Measurements from ENCODE around the gene SLC35C1. TPM values are rescaled to one million over a fixed set of nuclear protein-coding genes. Genes with fewer than 3 reads are reported as not detected.

Gene SLC35C1
- total and polyA plus RNA-seq, 2 of the 8 experiments (the other 6 are each of a cell fraction or from before 2014, with no cell fraction given), result 4.6 to 10.6 TPM

DNA sequence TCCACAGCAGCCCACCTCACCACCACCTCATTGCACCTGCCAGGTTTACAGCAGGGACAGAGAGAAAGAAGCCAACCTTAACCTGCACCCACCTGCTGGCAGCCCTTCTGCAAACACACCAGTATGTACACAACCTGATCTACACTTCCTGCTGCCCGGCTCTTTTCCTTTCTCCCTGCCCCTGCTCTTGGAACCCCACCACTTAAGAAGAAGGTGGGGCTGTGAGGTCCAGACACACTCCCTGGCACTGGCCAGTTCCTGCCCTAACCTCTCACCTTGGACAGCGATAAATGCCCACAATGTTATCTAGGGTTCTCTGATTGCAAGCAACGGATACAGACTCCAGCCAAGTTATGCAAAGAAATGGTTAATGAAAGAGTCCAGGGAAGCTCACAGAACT is 10.8 kb upstream of the SLC35C1 start:
- Histone ChIP-seq H3K18ac (ENCODE audit: extremely low read depth, low read length) (no peak overlapping the region), H3K27ac (ENCODE audit: low read depth, low read length) (no peak overlapping the region), H3K56ac (replicated peaks; ENCODE audit: insufficient read length, low read depth, low read length) (no peak overlapping the region), H2AFZ (ENCODE audit: low read length) (no peak overlapping the region), H3K14ac (ENCODE audit: insufficient read length) (no peak overlapping the region), H4K5ac (ENCODE audit: insufficient read length, low read depth, low read length) (no peak overlapping the region), H3K23me2 (ENCODE audit: low read depth, low read length) (no peaks in the 10 kb centered on the region), H3K79me1 (ENCODE audit: low read depth, low read length) (no peaks in the 10 kb centered on the region), H2BK12ac (ENCODE audit: low read depth, low read length) (no peak overlapping the region), H3K79me2 (ENCODE audit: control insufficient read depth in 1 of 2, insufficient read depth in 2 of 2, low read length in 2 of 2) (no peaks in the 10 kb centered on the region), H3K9me3 (ENCODE audit: insufficient read depth in 2 of 2, low read depth in 1 of 2, low read length in 1 of 2) (no peaks in the 10 kb centered on the region), H2AK5ac (ENCODE audit: low read depth, low read length) (no peak overlapping the region), H3K4ac (replicated peaks; ENCODE audit: insufficient read length, low read depth, low read length) (no peak overlapping the region), H2BK20ac (ENCODE audit: low read length) (no peak overlapping the region), H3K4me2 (ENCODE audit: insufficient read depth in 1 of 2, low read depth in 2 of 2, low read length in 2 of 2) (no peak overlapping the region), H2BK120ac (replicated peaks; ENCODE audit: low read depth, low read length) (no peak overlapping the region), H3K36me3 (ENCODE audit: control insufficient read depth in 2 of 4, insufficient read depth in 4 of 4, low read length in 3 of 4) (no peaks in the 10 kb centered on the region), H2BK15ac (ENCODE audit: low read length) (no peak overlapping the region), H4K91ac (replicated peaks; ENCODE audit: insufficient read length, low read length) (no peak overlapping the region), H3K23ac (ENCODE audit: insufficient read length) (no peak overlapping the region), H4K8ac (ENCODE audit: extremely low read depth, insufficient read depth, low read length) (no peak overlapping the region), H3K9ac (replicated peaks in 1 of 4; ENCODE audit: extremely low read depth in 1 of 4, low read depth in 3 of 4, low read length in 3 of 4) (no peak overlapping the region), H3K4me3 (ENCODE audit: extremely low read depth in 1 of 4, insufficient read depth in 2 of 4, low read depth in 3 of 4, low read length in 4 of 4) (no peak overlapping the region), H4K20me1 (replicated peaks in 1 of 2; ENCODE audit: control insufficient read depth in 1 of 2, insufficient read depth in 2 of 2, low read length in 2 of 2) (no peaks in the 10 kb centered on the region), H3K27me3 (replicated peaks in 1 of 4; ENCODE audit: control insufficient read depth in 3 of 4, extremely low read depth in 1 of 4, insufficient read depth in 3 of 4, low read length in 3 of 4) (no peaks in the 10 kb centered on the region), H3K4me1 (replicated peaks in 1 of 4; ENCODE audit: control insufficient read depth in 3 of 4, insufficient read depth in 4 of 4, low read length in 3 of 4) (no peaks in the 10 kb centered on the region; a peak in 1 of 7 replicates), H2BK5ac (ENCODE audit: low read depth, low read length) (no peak overlapping the region)
- TF ChIP-seq YY1 (IDR thresholded peaks at IDR 0.05; ENCODE audit: low read depth, low read length), result no peak
- no peak for TF ChIP-seq SRF (IDR thresholded peaks at IDR 0.05; ENCODE audit: low read depth, low read length)
- TF ChIP-seq, protein P1, sequence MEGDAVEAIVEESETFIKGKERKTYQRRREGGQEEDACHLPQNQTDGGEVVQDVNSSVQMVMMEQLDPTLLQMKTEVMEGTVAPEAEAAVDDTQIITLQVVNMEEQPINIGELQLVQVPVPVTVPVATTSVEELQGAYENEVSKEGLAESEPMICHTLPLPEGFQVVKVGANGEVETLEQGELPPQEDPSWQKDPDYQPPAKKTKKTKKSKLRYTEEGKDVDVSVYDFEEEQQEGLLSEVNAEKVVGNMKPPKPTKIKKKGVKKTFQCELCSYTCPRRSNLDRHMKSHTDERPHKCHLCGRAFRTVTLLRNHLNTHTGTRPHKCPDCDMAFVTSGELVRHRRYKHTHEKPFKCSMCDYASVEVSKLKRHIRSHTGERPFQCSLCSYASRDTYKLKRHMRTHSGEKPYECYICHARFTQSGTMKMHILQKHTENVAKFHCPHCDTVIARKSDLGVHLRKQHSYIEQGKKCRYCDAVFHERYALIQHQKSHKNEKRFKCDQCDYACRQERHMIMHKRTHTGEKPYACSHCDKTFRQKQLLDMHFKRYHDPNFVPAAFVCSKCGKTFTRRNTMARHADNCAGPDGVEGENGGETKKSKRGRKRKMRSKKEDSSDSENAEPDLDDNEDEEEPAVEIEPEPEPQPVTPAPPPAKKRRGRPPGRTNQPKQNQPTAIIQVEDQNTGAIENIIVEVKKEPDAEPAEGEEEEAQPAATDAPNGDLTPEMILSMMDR (IDR thresholded peaks at IDR 0.05; ENCODE audit: control extremely low read depth in 1 of 3, insufficient read depth in 1 of 3, low read depth in 1 of 3, low read length in 3 of 3), result no peak
- FAIRE-seq (no peak), DNase-seq (ENCODE audit: low read depth in 1 of 2, low spot score in 2 of 2) (peak in 1 of 2 experiments; percentile 33)
- ChIA-PET POLR2A (ENCODE audit: partially characterized antibody) (no interaction called here), CTCF (ENCODE audit: partially characterized antibody) (interaction anchor here (0.6 to 1.8 kb wide), 3 partner anchors 23 to 46 kb away, joined by 3 to 8 read pairs (median 3); no protein-coding TSS in a partner anchor)
- 94% methylated on average over 3 of the region's 3 CpGs; no CpG with 5 or more reads in 1 of the 2 experiments for WGBS, 2 experiments (ENCODE audit: extremely low coverage in 1 of 2, insufficient coverage in 1 of 2, insufficient read length in 1 of 2, insufficient replicate concordance in 2 of 2, low coverage in 1 of 2, low lambda C conversion rate in 2 of 2, missing lambda C conversion rate in 1 of 2)

Data from H1 (cell line).